ENCODE results near the gene PSMF1. TPM values are rescaled to one million over a fixed set of nuclear protein-coding genes. Genes with fewer than 3 reads are reported as not detected.
A peak's percentile ranks its signal among the peaks of the same experiment; 100 is the strongest.
"Not testable (repeated sequence)": the region's sequence is repeated elsewhere in the genome, so short reads cannot be mapped to it uniquely, and the experiment has no call there.

The PSMF1 gene
- total RNA-seq, 2 donors from 2014 or later, result 86.7 to 116 TPM

- no peak for ATAC-seq (ENCODE audit: insufficient number of reproducible peaks, low FRiP score, low read depth)
- no peaks in the 10 kb centered on the region for H3K9me3 ChIP-seq
- no peak for TF ChIP-seq CTCF (IDR thresholded peaks at IDR 0.05)
Observed at GRCh38 chr20:1210501-1210900, 92.1 kb downstream of the PSMF1 start.

GRCh38 chr20:1212023-1212422, 93.6 kb downstream of the PSMF1 start:
- Histone ChIP-seq H3K4me3 (no peak overlapping the region), H3K27me3 (replicated peaks; ENCODE audit: insufficient read depth) (no peaks in the 10 kb centered on the region), H3K27ac (no peak overlapping the region), H3K9me3 (no peaks in the 10 kb centered on the region), H3K4me1 (ENCODE audit: control insufficient read depth in 1 of 2, low read depth in 2 of 2) (no peaks in the 10 kb centered on the region), H3K36me3 (no peaks in the 10 kb centered on the region)
- TF ChIP-seq CTCF (IDR thresholded peaks at IDR 0.05), result no peak
- DNase-seq (ENCODE audit: low spot score) (no peak), ATAC-seq (ENCODE audit: insufficient number of reproducible peaks, low FRiP score, low read depth) (no peak)

More at GRCh38 chr20:1210501-1210900, 92.1 kb downstream of the PSMF1 start:
- no peaks in the 10 kb centered on the region for H3K36me3 ChIP-seq
- H3K27ac ChIP-seq, result no peak overlapping the region
- no peak overlapping the region for H3K4me3 ChIP-seq
- no peaks in the 10 kb centered on the region for H3K27me3 ChIP-seq (replicated peaks; ENCODE audit: insufficient read depth)
- DNase-seq (ENCODE audit: low spot score), result no peak
- no peaks in the 10 kb centered on the region for H3K4me1 ChIP-seq (ENCODE audit: control insufficient read depth in 1 of 2, low read depth in 2 of 2)

- H3K27me3 ChIP-seq (replicated peaks; ENCODE audit: insufficient read depth), result no peaks in the 10 kb centered on the region
- peak overlapping the region; percentile 21 for H3K4me3 ChIP-seq
- H3K27ac ChIP-seq, result no peak overlapping the region
- H3K4me1 ChIP-seq (ENCODE audit: control insufficient read depth in 1 of 2, low read depth in 2 of 2), result no peaks in the 10 kb centered on the region
- H3K9me3 ChIP-seq, result no peaks in the 10 kb centered on the region
- peak; percentile 26 for DNase-seq (ENCODE audit: low spot score)
- peak; percentile 60 for TF ChIP-seq CTCF (IDR thresholded peaks at IDR 0.05)
- ATAC-seq (ENCODE audit: insufficient number of reproducible peaks, low FRiP score, low read depth), result peak; percentile 60
- H3K36me3 ChIP-seq, result no peaks in the 10 kb centered on the region
Observed at GRCh38 chr20:1212607-1213396, 94.4 kb downstream of the PSMF1 start.

- no peak for ATAC-seq (ENCODE audit: insufficient number of reproducible peaks, low FRiP score, low read depth)
- no peak for TF ChIP-seq CTCF (IDR thresholded peaks at IDR 0.05)
Observed at GRCh38 chr20:1214838-1215261, 96.4 kb downstream of the PSMF1 start.

GRCh38 chr20:1215386-1216170, 97.2 kb downstream of the PSMF1 start:
- no peak for ATAC-seq (ENCODE audit: insufficient number of reproducible peaks, low FRiP score, low read depth)
- Histone ChIP-seq H3K27me3 (replicated peaks; ENCODE audit: insufficient read depth) (no peaks in the 10 kb centered on the region), H3K27ac (no peak overlapping the region), H3K9me3 (no peaks in the 10 kb centered on the region), H3K4me3 (no peak overlapping the region), H3K36me3 (no peaks in the 10 kb centered on the region), H3K4me1 (ENCODE audit: control insufficient read depth in 1 of 2, low read depth in 2 of 2) (no peaks in the 10 kb centered on the region)
- DNase-seq (ENCODE audit: low spot score), result no peak
- TF ChIP-seq CTCF (IDR thresholded peaks at IDR 0.05), result no peak

More at GRCh38 chr20:1214838-1215261, 96.4 kb downstream of the PSMF1 start:
- Histone ChIP-seq H3K27me3 (replicated peaks; ENCODE audit: insufficient read depth) (no peaks in the 10 kb centered on the region), H3K9me3 (no peaks in the 10 kb centered on the region), H3K36me3 (no peaks in the 10 kb centered on the region), H3K4me3 (no peak overlapping the region), H3K27ac (no peak overlapping the region), H3K4me1 (ENCODE audit: control insufficient read depth in 1 of 2, low read depth in 2 of 2) (no peaks in the 10 kb centered on the region)
- DNase-seq (ENCODE audit: low spot score), result no peak

GRCh38 chr20:1216527-1217427, 98.4 kb downstream of the PSMF1 start:
- H3K27ac ChIP-seq; H3K9me3 ChIP-seq; H3K4me1 ChIP-seq (ENCODE audit: control insufficient read depth in 1 of 2, low read depth in 2 of 2); H3K27me3 ChIP-seq (replicated peaks; ENCODE audit: insufficient read depth); H3K4me3 ChIP-seq; ATAC-seq (ENCODE audit: insufficient number of reproducible peaks, low FRiP score, low read depth); DNase-seq (ENCODE audit: low spot score); H3K36me3 ChIP-seq: not testable (repeated sequence)
